ENCODE data around the gene CRYM. TPM values are rescaled to one million over a fixed set of nuclear protein-coding genes. Genes with fewer than 3 reads are reported as not detected.
"Not testable (repeated sequence)": the region's sequence is repeated elsewhere in the genome, so short reads cannot be mapped to it uniquely, and the experiment has no call there.

Gene CRYM
- polyA plus RNA-seq (2012; ENCODE audit: missing spikeins): 1.00 TPM

GRCh38 chr16:21277927-21278706, at the start of gene CRYM:
Gene CRYM (minus strand): TSS chr16:21278290. CDS start chr16:21278251, 39 bp downstream.
- peak; percentile 56 for DNase-seq (ENCODE audit: insufficient read length)
- peak; percentile 27 for FAIRE-seq
- TF ChIP-seq POLR2A (IDR thresholded peaks at IDR 0.05; ENCODE audit: low read depth, low read length): no peak
- no peak for TF ChIP-seq POLR2AphosphoS5 (IDR thresholded peaks at IDR 0.05; ENCODE audit: low read depth, low read length)
- no peak for TF ChIP-seq TAF1 (IDR thresholded peaks at IDR 0.05; ENCODE audit: borderline replicate concordance, low read depth, low read length)

- TF ChIP-seq TAF1 (IDR thresholded peaks at IDR 0.05; ENCODE audit: borderline replicate concordance, low read depth, low read length) (no peak), POLR2A (IDR thresholded peaks at IDR 0.05; ENCODE audit: low read depth, low read length) (no peak), POLR2AphosphoS5 (IDR thresholded peaks at IDR 0.05; ENCODE audit: low read depth, low read length) (no peak)
- FAIRE-seq: no peak
Measured at GRCh38 chr16:21327046-21327445, 49.0 kb upstream of the CRYM start.

GRCh38 chr16:21326459-21326858, 48.4 kb upstream of the CRYM start:
- TF ChIP-seq POLR2AphosphoS5 (IDR thresholded peaks at IDR 0.05; ENCODE audit: low read depth, low read length) (no peak), TAF1 (IDR thresholded peaks at IDR 0.05; ENCODE audit: borderline replicate concordance, low read depth, low read length) (no peak), POLR2A (IDR thresholded peaks at IDR 0.05; ENCODE audit: low read depth, low read length) (no peak)
- DNase-seq (ENCODE audit: insufficient read length) (no peak), FAIRE-seq (no peak)

More at GRCh38 chr16:21327046-21327445, 49.0 kb upstream of the CRYM start:
- DNase-seq (ENCODE audit: insufficient read length): no peak

- FAIRE-seq (no peak), DNase-seq (ENCODE audit: insufficient read length) (no peak)
- TF ChIP-seq POLR2AphosphoS5 (IDR thresholded peaks at IDR 0.05; ENCODE audit: low read depth, low read length): no peak
- no peak for TF ChIP-seq POLR2A (IDR thresholded peaks at IDR 0.05; ENCODE audit: low read depth, low read length)
- no peak for TF ChIP-seq TAF1 (IDR thresholded peaks at IDR 0.05; ENCODE audit: borderline replicate concordance, low read depth, low read length)
Measured at GRCh38 chr16:21324267-21324666, 46.2 kb upstream of the CRYM start.

- FAIRE-seq; DNase-seq (ENCODE audit: insufficient read length): not testable (repeated sequence)
Measured at GRCh38 chr16:21322251-21322650, 44.2 kb upstream of the CRYM start.

GRCh38 chr16:21321736-21322135, 43.6 kb upstream of the CRYM start:
- no peak for DNase-seq (ENCODE audit: insufficient read length)
- FAIRE-seq: no peak
- TF ChIP-seq TAF1 (IDR thresholded peaks at IDR 0.05; ENCODE audit: borderline replicate concordance, low read depth, low read length): no peak
- TF ChIP-seq POLR2A (IDR thresholded peaks at IDR 0.05; ENCODE audit: low read depth, low read length): no peak
- no peak for TF ChIP-seq POLR2AphosphoS5 (IDR thresholded peaks at IDR 0.05; ENCODE audit: low read depth, low read length)

GRCh38 chr16:21314339-21314738, 36.2 kb upstream of the CRYM start:
- TF ChIP-seq POLR2AphosphoS5 (IDR thresholded peaks at IDR 0.05; ENCODE audit: low read depth, low read length) (no peak), TAF1 (IDR thresholded peaks at IDR 0.05; ENCODE audit: borderline replicate concordance, low read depth, low read length) (no peak), POLR2A (IDR thresholded peaks at IDR 0.05; ENCODE audit: low read depth, low read length) (no peak)
- no peak for DNase-seq (ENCODE audit: insufficient read length)
- no peak for FAIRE-seq

GRCh38 chr16:21312863-21313372, 34.8 kb upstream of the CRYM start:
- DNase-seq (ENCODE audit: insufficient read length); FAIRE-seq: not testable (repeated sequence)

GRCh38 chr16:21312046-21312445, 34.0 kb upstream of the CRYM start:
- not testable (repeated sequence) for DNase-seq (ENCODE audit: insufficient read length); FAIRE-seq

GRCh38 chr16:21306712-21307111, 28.6 kb upstream of the CRYM start:
- not testable (repeated sequence) for FAIRE-seq; DNase-seq (ENCODE audit: insufficient read length)

- FAIRE-seq (no peak), DNase-seq (ENCODE audit: insufficient read length) (no peak)
- no peak for TF ChIP-seq POLR2A (IDR thresholded peaks at IDR 0.05; ENCODE audit: low read depth, low read length)
- TF ChIP-seq TAF1 (IDR thresholded peaks at IDR 0.05; ENCODE audit: borderline replicate concordance, low read depth, low read length): no peak
- no peak for TF ChIP-seq POLR2AphosphoS5 (IDR thresholded peaks at IDR 0.05; ENCODE audit: low read depth, low read length)
Measured at GRCh38 chr16:21302898-21303528, 24.9 kb upstream of the CRYM start.

GRCh38 chr16:21302454-21302853, 24.4 kb upstream of the CRYM start:
- FAIRE-seq: no peak

More at GRCh38 chr16:21302454-21302853, 24.4 kb upstream of the CRYM start:
- DNase-seq (ENCODE audit: insufficient read length): no peak
- TF ChIP-seq POLR2AphosphoS5 (IDR thresholded peaks at IDR 0.05; ENCODE audit: low read depth, low read length) (no peak), TAF1 (IDR thresholded peaks at IDR 0.05; ENCODE audit: borderline replicate concordance, low read depth, low read length) (no peak), POLR2A (IDR thresholded peaks at IDR 0.05; ENCODE audit: low read depth, low read length) (no peak)
